Neutrophil (primary cell): ENCODE measurements around the gene PLD5.

Experiments used
- H3K27ac ChIP-seq: fragments of 200-600 bp; sonication (generic); 2 replicates; pipeline ENCODE4 v1.5.1; 2016; ENCODE audit warnings: mild to moderate bottlenecking, moderate library complexity
- H3K27me3 ChIP-seq: fragments of 200-600 bp; sonication (generic); 2 replicates; pipeline ENCODE4 v1.6.0; 2016; ENCODE audit warnings: mild to moderate bottlenecking
- H3K36me3 ChIP-seq: fragments of 200-600 bp; sonication (generic); 2 replicates; pipeline ENCODE4 v1.5.1; 2017
- H3K4me1 ChIP-seq, 2 experiments: fragments of 200-600 bp in 1 of 2; sonication (generic) in 1 of 2; 1 replicate in 1 of 2; 2 replicates in 1 of 2; pipeline versions ENCODE4 v1.5.1 to v1.6.1; 2013 to 2016; ENCODE audit warnings: low read depth in 1 of 2, low read length in 1 of 2, mild to moderate bottlenecking in 1 of 2, moderate library complexity in 1 of 2; ENCODE audit not compliant: control insufficient read depth in 1 of 2, insufficient read depth in 1 of 2
- H3K4me3 ChIP-seq, 2 experiments: fragments of 200-600 bp in 1 of 2; sonication (generic) in 1 of 2; 1 replicate in 1 of 2; 2 replicates in 1 of 2; pipeline ENCODE4 v1.5.1; 2013 to 2016; ENCODE audit warnings: low read depth in 1 of 2, low read length in 1 of 2, mild to moderate bottlenecking in 1 of 2, moderate library complexity in 1 of 2
- H3K9me3 ChIP-seq: fragments of 200-600 bp; sonication (generic); 2 replicates; pipeline ENCODE4 v1.5.1; 2016
- TF ChIP-seq, protein P1 (sequence below): fragments of 200-600 bp; sonication (generic); IDR thresholded peaks from 2 replicates; pipeline ENCODE4 v1.5.1; 2016; ENCODE audit warnings: antibody characterized with exemption

PLD5 gene

DNA sequence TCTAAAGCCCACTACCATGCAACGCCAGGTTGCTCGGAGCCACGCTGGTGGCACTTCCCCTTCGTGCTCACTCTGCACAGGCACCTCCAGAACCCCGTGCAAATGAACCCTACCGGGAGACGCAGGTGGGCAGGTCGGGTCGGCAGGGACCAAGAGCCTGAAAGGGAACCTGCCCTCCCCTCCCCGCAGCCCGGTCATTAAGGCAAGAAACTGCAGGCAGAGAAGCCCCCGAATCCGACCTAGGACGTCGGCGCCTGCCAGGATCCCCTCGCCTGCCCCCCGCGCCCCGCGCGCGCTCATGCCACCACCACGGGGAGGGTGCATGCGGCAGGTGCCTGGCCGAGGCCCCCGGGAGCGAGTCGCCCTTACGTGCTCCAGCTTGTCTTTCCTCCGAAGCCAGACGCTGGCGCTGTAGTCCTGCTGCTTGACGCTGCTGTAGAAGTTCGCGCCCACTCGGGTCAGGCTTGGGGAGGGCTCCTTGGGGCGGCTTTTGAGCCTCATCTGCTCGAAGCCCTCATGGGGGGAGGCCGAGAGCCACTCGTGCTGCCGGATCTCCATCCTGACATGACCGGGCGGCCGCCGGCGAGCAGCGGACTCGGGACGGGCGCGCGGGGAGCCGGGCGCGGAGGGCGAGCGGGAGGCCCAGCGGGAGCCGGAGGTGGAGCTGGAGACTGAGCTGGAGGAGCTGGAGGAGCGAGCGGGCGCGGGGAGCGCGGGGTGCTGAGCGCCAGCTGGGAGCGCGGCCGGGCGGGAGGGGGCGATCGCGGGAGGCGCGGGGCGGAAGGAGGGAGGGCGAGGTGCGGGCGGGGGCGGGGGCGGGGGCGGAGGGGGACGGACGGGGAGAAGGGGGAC lies 552 bp downstream of the PLD5 start:
- H3K36me3 ChIP-seq, result no peaks in the 10 kb centered on the region
- no peaks in the 10 kb centered on the region for H3K4me1 ChIP-seq
- no peak overlapping the region for H3K27ac ChIP-seq
- TF ChIP-seq, protein P1, sequence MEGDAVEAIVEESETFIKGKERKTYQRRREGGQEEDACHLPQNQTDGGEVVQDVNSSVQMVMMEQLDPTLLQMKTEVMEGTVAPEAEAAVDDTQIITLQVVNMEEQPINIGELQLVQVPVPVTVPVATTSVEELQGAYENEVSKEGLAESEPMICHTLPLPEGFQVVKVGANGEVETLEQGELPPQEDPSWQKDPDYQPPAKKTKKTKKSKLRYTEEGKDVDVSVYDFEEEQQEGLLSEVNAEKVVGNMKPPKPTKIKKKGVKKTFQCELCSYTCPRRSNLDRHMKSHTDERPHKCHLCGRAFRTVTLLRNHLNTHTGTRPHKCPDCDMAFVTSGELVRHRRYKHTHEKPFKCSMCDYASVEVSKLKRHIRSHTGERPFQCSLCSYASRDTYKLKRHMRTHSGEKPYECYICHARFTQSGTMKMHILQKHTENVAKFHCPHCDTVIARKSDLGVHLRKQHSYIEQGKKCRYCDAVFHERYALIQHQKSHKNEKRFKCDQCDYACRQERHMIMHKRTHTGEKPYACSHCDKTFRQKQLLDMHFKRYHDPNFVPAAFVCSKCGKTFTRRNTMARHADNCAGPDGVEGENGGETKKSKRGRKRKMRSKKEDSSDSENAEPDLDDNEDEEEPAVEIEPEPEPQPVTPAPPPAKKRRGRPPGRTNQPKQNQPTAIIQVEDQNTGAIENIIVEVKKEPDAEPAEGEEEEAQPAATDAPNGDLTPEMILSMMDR, result no peak
- peaks cover 88% of the 10 kb centered on the region for H3K27me3 ChIP-seq
- H3K4me3 ChIP-seq, result no peak overlapping the region
- H3K9me3 ChIP-seq, result no peaks in the 10 kb centered on the region

DNA sequence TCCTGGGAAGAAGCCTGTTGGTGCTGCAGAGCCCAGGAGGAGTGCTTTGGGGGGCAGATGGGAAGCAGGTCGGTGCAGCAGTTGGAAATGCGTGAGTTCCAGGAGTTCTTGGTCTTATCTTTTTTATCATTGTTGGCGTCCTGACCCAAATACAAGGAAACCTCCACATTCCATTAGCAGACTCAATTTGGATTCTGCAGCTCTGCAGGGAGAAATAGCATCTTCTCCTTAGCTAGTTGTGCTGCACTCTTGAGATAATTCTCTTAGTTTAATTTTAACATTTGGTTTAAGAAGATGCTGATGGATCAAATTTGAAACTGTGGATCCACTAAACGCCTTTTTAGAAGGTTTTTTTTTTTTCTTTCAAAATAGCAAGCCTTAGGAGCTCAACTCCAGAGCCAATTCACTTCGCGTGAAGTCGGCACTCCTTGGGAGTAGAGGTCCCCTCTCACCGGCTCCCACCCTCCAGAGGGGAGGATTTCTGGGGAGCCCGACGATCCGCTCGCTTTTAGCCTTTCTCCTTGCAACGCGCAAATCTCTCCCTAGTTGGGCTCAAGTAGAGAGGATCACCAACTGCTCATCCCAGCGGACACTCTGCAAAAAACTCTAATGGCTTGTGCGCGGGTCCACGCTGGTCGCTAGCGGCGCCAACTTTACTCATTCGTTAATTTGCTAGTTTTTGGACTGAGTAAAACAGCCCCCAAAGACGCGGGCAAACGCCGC lies 1.3 kb downstream of the PLD5 start:
- H3K9me3 ChIP-seq, result no peaks in the 10 kb centered on the region
- no peaks in the 10 kb centered on the region for H3K36me3 ChIP-seq
- no peak overlapping the region for H3K4me3 ChIP-seq
- TF ChIP-seq, protein P1, result no peak
- H3K27me3 ChIP-seq, result peaks cover 82% of the 10 kb centered on the region
- H3K4me1 ChIP-seq, result no peaks in the 10 kb centered on the region
- no peak overlapping the region for H3K27ac ChIP-seq

DNA sequence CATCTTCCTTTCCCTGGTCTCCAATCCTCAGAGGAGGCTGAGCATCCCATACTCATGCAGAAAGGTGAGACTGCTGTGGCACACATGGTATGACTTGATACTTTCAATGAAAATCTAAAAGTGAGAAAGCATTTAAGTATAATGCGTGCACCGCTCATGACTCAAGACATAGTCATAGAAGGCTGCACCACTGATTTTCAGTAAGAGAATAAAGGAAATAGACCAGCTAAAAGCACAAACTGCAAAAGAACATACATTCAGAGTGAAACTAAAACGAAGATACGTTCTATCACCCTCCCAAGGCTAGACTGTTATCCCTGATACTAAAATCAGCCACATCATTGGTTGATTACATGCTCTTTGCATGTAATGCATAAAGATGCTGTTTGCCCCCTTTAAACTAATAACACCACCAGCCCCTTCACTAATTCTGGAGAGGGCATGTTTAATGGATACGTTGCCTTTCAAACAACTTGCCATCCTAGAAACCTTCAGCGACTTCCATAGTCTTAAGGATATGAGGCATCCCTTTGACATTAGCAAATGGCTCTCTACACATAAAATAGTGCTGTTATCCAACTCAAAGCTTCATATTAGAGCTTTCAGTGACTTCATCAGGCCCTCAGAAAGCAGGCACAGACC lies 2.1 kb downstream of the PLD5 start:
- Histone ChIP-seq H3K27ac (no peak overlapping the region), H3K4me3 (no peak overlapping the region), H3K4me1 (no peaks in the 10 kb centered on the region), H3K9me3 (no peaks in the 10 kb centered on the region), H3K36me3 (no peaks in the 10 kb centered on the region), H3K27me3 (peaks cover 75% of the 10 kb centered on the region)
- TF ChIP-seq, protein P1, result no peak

DNA sequence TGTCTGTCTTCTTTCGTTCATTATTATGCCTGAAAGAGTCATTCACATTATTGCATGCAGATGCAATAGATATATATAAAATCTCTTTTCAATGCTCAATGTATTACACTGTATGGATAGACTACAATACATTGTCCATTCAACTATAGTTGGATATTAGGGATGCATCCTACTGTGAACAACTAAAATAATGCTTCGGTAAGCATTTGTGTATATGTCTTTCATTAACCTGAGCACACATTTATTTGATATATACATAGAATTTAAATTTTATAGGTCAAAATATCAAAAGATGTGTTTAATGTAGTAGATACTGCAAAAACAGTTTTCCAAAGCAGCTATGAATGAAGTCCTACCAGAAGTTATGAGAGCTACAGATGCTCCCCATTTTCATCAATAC lies 8.9 kb downstream of the PLD5 start:
- TF ChIP-seq, protein P1, result no peak
- peaks cover 8% of the 10 kb centered on the region for H3K27me3 ChIP-seq
- no peak overlapping the region for H3K27ac ChIP-seq
- H3K4me1 ChIP-seq, result no peaks in the 10 kb centered on the region
- H3K9me3 ChIP-seq, result no peaks in the 10 kb centered on the region
- no peaks in the 10 kb centered on the region for H3K36me3 ChIP-seq
- no peak overlapping the region for H3K4me3 ChIP-seq

DNA sequence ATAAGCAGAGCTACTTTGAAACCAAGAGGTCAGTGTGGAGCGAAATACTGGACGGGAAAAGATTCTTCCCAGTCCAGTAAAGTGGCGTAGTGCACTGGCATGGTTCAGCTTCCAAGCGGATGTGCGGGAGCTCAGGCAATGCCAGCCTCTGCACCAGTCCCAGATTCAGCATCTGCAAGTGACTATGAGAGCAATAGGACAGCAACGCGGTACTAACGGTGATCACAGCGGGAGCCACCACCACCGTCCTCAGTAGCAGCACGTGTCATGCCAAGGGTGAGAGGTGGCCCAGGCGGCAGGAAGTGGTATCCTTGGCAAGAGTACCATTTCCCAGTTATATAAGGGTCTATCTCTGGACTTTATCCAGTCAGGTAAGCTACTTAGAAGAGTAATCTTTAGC lies 17.8 kb downstream of the PLD5 start:
- Histone ChIP-seq H3K27me3 (no peaks in the 10 kb centered on the region), H3K4me3 (no peak overlapping the region), H3K36me3 (no peaks in the 10 kb centered on the region), H3K27ac (no peak overlapping the region), H3K4me1 (no peaks in the 10 kb centered on the region), H3K9me3 (no peaks in the 10 kb centered on the region)
- TF ChIP-seq, protein P1, result no peak
